GM19467 (cell line): ENCODE results near the gene RYK.

Experiments
- ATAC-seq: cut with Tn5 transposase; IDR thresholded peaks from one replicate; pipeline ENCODE4 v1.9.1; 2021; ENCODE audit warnings: mild to moderate bottlenecking, moderate library complexity; ENCODE audit not compliant: unreplicated experiment

RYK gene

DNA sequence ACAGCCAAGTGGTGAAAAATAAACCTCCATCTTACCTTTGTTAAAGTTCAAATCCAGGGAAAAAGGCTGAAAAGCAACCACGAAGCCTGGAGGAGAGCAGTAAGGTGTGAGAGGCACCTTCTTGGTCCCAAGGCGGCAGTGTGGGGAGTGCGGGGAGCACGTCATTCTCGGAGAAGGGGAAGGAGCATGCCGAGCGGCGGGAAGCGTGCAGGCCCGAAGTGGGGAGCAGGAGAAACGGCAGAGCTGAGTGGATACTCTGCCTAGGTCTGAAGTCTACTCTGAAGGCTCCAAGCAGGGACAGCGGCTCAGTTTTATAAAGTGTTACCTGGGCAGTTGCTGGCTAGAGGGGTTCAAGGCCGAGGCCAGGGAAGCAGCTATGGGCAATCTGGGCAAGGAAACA is 96.9 kb downstream of the RYK start:
- no peak for ATAC-seq

DNA sequence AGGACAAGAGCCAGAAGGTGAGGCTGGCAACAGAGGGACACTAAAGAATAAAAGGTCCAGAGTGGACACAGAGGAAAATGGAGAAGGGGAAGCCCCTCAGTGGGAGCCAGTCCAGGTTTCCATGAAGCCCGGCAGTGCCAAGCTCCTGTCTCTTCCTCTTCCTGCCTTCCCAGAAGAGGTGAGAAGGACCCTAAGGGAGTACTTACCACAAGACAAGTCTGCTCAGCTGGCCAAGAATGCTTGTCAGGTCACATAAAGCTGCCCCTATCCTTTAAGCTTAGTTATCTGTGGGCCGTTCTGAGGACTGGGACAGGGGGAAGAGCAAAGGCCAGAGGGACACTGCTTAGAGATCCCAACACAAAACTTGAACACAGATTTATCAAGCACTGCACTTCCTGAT is 100.2 kb downstream of the RYK start:
- ATAC-seq, result no peak

DNA sequence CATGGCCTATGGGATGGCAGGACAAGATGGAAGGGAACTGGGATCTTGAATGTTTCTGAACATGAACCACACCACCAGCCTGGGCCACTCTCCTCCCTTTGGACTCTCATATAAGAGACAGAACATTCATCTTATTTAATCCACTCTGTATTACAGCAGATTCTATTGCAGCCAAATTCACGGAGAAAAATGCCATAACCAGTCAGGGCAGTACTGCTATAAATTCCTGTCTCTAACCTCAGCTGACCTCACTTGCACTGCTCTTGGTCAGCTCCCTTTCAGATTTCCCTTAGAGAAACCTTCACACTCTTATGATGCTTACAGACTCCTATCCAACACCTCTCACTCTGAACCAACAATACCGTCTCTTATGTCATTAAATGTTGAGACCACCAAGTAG is 101.4 kb downstream of the RYK start:
- ATAC-seq, result no peak

DNA sequence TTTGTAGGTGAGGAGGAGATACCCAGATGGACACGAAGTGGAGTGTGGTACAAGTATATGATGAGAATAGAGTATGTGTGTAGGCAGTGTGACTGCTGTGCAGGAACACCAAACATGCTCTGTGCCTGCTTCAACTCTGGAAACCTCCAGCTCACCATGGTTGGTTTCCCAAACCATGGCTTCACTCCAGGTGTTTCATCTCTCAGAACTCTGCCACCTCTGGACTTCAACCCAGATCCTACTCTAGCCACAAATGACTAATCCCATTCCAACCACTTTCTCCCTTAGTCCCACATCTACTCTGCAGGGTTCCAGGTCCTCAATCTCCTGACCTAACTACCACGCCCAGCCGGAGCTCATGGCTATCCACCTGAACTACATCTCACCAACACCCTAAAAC is 102.1 kb downstream of the RYK start:
- ATAC-seq, result no peak

DNA sequence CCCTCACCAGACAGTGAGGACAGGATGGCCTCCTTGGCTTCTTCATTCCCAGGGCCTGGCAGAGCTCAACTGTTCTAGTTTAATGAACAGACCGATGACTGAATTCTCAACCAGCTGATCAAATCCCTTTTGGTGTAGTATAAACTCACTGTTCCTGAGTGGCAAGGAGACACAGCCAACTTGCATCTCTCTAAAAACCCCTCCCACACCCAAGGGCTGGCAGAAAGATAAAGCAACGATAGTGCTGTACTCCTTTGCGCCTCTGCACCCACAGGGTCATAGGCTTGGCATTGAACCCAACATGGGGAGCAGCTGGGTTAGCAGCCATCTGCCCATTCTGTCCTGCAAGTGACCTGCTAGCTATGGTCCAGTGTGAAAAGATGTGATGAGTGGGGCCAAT is 103.2 kb downstream of the RYK start:
- no peak for ATAC-seq

DNA sequence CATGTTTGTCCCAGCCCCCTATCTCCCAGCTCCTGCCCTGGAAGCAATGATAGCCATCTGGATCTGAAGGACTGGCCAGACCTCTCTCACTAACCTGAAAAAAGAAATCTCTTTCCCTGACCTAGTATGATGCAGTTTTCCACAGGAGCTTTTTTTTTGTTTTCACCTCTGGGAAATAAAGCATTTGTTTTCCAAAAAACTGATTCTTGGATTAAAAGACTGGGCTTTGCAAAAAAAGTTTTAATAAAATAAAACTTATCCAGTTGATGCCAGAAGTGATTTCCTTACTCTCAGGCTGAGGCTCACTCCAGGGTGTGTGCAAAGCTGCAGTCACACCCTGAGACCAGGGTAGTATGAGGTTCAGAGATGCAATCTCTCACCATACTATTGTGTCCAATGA is 104.0 kb downstream of the RYK start:
- no peak for ATAC-seq

DNA sequence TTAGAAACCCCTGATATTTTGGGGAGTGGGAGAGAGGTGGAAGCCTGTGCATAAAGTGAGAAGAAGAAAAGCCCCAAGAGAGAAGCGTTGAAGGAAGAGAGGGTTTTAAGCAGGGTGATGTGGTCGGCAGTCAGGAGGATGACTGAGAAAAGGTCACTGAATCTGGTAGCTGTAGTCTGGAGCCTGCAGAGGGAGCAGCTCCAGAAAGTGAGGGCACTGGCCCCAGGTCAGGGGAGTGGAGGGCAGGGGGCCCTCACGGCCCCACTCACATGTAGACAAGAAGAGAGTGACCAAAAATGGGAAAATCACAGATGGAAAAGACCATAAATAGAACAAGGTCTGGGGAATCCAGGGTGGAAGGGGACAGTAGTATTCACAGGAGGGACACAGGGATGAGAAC is 105.5 kb downstream of the RYK start:
- no peak for ATAC-seq

DNA sequence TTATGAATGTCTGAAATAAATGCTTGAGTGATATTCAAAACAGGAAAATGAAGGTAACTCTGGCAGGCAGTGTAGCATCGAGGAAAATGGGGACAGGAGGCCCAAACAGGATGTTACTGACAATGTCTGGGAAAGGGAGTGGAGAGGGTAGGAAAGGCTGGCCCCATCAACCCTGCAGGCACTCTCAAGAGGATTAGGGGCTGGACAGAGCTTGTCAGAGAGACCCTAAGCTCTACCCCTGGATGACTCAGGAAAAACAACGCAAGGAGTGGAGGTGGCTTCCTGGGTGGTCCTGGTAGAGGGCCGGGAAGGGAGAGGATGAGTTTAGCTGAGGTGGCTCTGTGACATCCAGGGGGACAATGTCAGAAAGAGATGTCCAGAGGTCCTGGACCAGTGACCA is 106.0 kb downstream of the RYK start:
- no peak for ATAC-seq

DNA sequence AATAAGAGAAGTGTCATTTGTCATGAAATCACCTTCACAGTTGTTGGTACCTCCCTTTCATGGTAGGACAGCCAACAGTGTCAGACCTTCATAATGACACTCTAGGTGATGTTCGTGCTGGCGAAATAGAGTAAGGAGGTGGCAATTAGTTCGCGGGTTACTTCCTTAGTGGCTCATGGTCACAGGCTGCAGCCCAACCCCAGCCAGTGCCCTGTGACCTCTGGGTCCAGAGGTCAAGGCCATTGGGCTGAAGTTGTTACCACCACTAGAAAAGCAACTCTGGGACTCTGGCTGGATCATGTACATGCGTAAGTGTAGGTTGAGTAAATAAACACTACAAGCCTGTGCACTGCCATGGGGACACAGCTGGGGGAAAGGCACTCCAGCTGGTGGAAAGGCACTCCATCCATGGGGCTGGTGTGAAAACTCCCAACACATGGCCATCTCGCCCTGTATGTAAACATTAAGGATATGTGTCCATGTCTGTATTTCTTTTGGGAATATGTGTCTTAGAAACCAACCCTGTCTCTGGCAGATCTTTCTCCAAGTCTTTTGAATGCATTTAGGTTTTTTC is 106.7 kb downstream of the RYK start:
- no peak for ATAC-seq

DNA sequence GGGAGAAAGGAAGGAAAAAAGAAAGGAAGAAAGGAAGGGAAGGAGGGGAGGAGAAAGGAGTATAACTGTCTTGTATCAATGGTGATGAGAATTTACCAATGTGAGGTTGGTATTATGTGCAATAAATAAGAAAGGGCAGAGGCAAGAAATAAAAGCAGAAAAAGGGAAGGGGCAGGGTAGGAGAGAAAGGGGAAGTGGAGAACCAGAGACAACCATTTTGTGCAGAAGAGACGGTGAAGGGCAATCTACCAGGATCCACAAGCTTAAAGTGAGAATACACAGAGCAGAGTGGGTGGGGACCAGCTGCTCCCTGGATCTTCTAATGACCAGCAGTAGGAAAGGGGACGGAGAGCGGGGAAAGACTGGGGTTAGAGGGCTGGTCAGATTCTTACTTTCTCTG is 114.1 kb downstream of the RYK start:
- ATAC-seq, result no peak

DNA sequence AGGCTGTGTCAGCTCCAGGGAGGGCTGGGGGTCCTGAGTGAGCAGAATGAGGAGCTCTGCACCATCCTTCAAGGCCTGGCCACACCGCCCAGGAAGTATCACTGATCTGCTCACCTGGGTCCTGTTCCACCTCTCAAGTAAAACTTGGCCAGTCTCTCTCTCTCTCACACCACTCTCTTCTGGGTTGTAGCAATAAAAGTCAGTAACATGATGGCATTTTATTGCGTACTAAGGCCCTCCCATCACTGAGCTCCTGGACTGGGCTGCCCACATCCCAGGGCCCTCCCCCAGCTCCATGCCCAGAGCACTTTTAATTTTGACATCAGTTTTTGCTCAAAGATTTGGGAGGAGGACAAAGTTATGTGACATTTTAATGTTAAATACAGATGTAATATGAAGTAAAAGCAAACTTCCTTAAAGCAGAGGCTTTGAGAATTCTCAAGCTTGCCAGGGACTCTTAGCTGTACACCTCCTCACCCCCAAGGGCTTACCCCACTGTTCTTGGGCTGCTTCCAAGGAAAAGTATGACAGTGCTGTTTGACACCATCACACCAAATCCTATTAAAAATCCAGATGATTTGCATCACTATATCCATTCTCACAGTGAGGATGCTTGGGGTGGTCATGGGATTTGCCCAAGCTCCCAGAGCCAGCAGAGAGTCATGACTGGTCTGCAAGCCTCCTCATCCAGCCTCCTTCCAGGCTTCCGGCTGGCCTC is 115.8 kb downstream of the RYK start:
- ATAC-seq, result no peak

DNA sequence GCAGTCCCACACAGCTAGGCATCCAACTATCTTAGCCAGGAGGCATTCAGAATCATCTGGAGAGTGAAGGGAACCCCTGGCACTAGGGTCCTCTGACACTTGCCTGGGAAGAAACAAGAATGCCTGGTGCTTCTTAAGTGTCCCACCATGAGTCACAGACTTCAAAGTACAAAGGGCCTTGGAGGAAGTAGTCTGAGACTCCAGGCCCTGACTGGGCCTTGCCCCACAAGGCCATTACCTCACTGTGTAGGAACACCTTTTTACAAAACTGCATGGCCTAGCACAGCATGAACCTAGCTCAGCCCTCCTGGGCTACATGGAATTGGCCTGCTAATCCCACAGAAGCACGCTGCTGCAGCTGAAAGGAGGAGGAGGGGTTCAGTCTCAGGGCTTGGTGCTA is 116.4 kb downstream of the RYK start:
- no peak for ATAC-seq

DNA sequence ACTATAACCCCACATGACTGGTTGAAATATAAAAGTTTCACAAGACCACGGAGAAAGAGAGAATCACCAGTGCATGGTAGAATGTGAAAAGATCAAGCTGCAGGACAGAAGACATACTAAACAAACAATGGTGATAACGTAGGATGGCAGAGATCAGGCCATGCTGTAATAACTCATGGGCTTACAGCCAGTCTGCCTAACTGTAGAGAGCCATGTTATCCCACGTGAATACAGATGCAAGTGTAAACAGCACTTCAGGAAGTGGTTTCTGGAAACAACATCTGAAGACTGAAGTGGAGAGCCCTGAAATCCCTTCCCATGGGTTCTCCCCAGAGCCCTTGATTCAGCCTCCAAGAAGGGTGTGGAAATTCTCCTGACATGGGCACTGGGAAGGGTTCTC is 117.7 kb downstream of the RYK start:
- ATAC-seq, result no peak

DNA sequence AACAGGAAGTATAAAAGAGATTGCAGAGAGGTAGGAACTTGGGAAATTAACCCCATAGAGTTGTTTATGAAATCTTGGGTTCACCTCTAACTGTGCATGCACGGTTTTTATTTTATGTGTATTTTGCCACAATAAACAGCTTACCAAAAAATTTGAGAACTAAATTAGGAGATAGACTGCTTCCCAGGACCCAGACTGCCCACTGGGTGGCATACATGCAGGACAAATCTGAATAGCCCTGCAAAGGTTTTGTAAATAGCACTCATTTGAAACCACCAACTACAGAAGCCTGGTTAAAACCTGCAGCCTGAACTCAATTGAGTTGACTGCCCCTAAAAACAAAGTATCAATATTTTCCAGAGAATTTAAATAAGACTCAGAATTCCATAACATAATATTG is 124.5 kb downstream of the RYK start:
- no peak for ATAC-seq

DNA sequence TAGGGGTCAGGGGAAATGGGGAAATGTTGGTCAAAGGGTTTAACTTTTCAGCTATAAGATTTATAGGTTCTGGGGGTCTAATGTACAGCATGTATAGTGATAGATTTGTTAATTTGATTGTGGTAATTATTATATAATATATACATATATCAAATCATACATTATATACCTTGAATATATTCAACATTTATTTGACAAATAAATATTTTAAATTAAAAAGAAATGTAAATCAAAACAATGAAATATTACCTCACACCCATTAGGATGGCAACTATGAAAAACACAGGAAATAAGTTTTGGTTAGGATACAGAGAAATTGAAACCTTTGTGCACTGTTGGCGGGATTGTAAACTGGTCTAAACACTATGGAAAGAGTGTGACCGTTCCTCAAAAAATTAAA is 135.9 kb downstream of the RYK start:
- ATAC-seq, result no peak

DNA sequence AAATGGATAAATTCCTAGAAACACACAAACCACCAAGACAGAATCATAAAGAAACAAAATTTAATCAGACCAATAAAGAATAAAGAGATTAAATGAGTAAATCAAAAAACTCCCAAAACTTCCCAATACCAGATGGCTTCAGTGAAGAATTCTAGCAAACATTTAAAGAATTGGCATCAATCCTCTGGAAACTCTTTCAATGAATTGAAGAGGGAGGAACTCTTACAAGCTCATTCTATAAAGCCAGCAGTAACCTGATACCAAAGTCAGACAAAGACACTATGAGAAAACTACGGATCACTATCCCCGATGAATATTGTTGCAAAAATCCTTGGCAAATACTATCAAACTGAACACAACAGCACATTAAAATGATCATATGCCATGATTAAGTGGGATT is 139.0 kb downstream of the RYK start:
- ATAC-seq, result no peak

DNA sequence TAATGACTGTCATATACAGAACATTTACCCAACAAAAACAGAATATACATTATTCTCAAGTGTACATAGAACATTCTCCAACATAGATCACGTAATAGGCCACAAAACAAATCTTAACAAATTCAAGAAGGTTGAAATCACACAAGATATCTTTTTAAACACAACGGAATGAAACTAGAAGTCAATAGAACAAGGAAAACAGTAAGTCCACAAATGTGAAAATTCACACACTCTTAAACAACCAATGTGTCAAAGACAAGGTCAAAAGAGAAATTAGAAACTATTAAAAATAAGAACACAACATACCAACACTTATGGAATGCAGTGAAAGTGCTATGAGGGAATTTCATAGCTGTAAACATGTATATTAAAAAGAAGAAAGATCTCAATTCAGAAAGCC is 139.7 kb downstream of the RYK start:
- no peak for ATAC-seq
